Neuronal stem cell (in vitro differentiated cells): ENCODE data around the gene ACKR2.

Experiments
- DNase-seq: peaks from one replicate; pipeline ENCODE4 v3.0.0-alpha.2; 2013; ENCODE audit warnings: low spot score
- H2AFZ ChIP-seq: one replicate; pipeline ENCODE4 v1.6.1; 2013; ENCODE audit warnings: mild to moderate bottlenecking, low read length, inconsistent platforms
- H2AK5ac ChIP-seq: 2 replicates; pipeline ENCODE4 v1.6.1; 2013; ENCODE audit warnings: low read depth, mild to moderate bottlenecking, inconsistent platforms, low read length, moderate library complexity, mixed read lengths
- H2BK120ac ChIP-seq: 2 replicates; pipeline ENCODE4 v1.6.1; 2013; ENCODE audit warnings: low read depth, mild to moderate bottlenecking, inconsistent platforms, low read length, moderate library complexity, mixed read lengths
- H2BK12ac ChIP-seq: one replicate; pipeline ENCODE4 v1.6.1; 2013; ENCODE audit warnings: low read length, inconsistent platforms
- H2BK15ac ChIP-seq: 2 replicates; pipeline ENCODE4 v1.6.1; 2013; ENCODE audit warnings: mild to moderate bottlenecking, low read length, inconsistent platforms, mixed read lengths
- H2BK5ac ChIP-seq: one replicate; pipeline ENCODE4 v1.6.1; 2013; ENCODE audit warnings: inconsistent platforms, mild to moderate bottlenecking, low read length, moderate library complexity
- H3K14ac ChIP-seq: one replicate; pipeline ENCODE4 v1.6.1; 2013; ENCODE audit warnings: low read length, inconsistent platforms
- H3K18ac ChIP-seq: 2 replicates; pipeline ENCODE4 v1.6.1; 2013; ENCODE audit warnings: low read length, inconsistent platforms
- H3K23ac ChIP-seq: 2 replicates; pipeline ENCODE4 v1.6.1; 2013; ENCODE audit warnings: low read depth, mild to moderate bottlenecking, mixed read lengths, low read length, inconsistent platforms; ENCODE audit not compliant: poor library complexity
- H3K27ac ChIP-seq: replicated peaks from 3 replicates; pipeline ENCODE4 v1.5.1; 2013; ENCODE audit warnings: low read length, inconsistent platforms
- H3K27me3 ChIP-seq, 3 experiments: 2 replicates each; pipeline ENCODE4 v1.6.1; 2013; ENCODE audit warnings: low read length in 3 of 3, mild to moderate bottlenecking in 2 of 3, inconsistent platforms in 1 of 3, low read depth in 1 of 3, mixed read lengths in 1 of 3, moderate library complexity in 1 of 3; ENCODE audit not compliant: control insufficient read depth in 3 of 3, insufficient read depth in 3 of 3
- H3K36me3 ChIP-seq, 2 donors: replicated peaks in 1 of 2; 2 replicates each; pipeline ENCODE4 v1.6.1; 2013; ENCODE audit warnings: low read length in 2 of 2; ENCODE audit not compliant: control insufficient read depth in 2 of 2, insufficient read depth in 2 of 2
- H3K4ac ChIP-seq: 2 replicates; pipeline ENCODE4 v1.6.1; 2013; ENCODE audit warnings: inconsistent platforms, mild to moderate bottlenecking, low read length, moderate library complexity
- H3K4me1 ChIP-seq, 2 donors: 1 replicate in 1 of 2; 2 replicates in 1 of 2; pipeline ENCODE4 v1.6.1; 2013; ENCODE audit warnings: low read length in 2 of 2, low read depth in 1 of 2; ENCODE audit not compliant: control insufficient read depth in 2 of 2, insufficient read depth in 1 of 2
- H3K4me2 ChIP-seq: one replicate; pipeline ENCODE4 v1.6.1; 2013; ENCODE audit warnings: mild to moderate bottlenecking, low read length, inconsistent platforms; ENCODE audit not compliant: insufficient read depth, poor library complexity, severe bottlenecking
- H3K4me3 ChIP-seq, 2 donors: 2 replicates each; pipeline ENCODE4 v1.5.1; 2013; ENCODE audit warnings: low read length in 2 of 2, mild to moderate bottlenecking in 2 of 2, inconsistent platforms in 1 of 2, moderate library complexity in 1 of 2
- H3K79me1 ChIP-seq: one replicate; pipeline ENCODE4 v1.6.1; 2013; ENCODE audit warnings: low read depth, mild to moderate bottlenecking, inconsistent platforms, low read length, moderate library complexity
- H3K9ac ChIP-seq: one replicate; pipeline ENCODE4 v1.6.1; 2013; ENCODE audit warnings: mild to moderate bottlenecking, low read depth, low read length, inconsistent platforms; ENCODE audit not compliant: poor library complexity
- H3K9me3 ChIP-seq, 2 donors: replicated peaks in 1 of 2; 2 replicates each; pipeline versions ENCODE3 to v1.6.1; 2013; ENCODE audit warnings: low read length in 2 of 2, mild to moderate bottlenecking in 2 of 2, inconsistent platforms in 1 of 2, low read depth in 1 of 2, mixed read lengths in 1 of 2, moderate library complexity in 1 of 2; ENCODE audit not compliant: control insufficient read depth in 2 of 2, insufficient read depth in 1 of 2
- H4K8ac ChIP-seq: one replicate; pipeline ENCODE4 v1.6.1; 2013; ENCODE audit warnings: low read depth, mild to moderate bottlenecking, inconsistent platforms, low read length, moderate library complexity
- H4K91ac ChIP-seq: one replicate; pipeline ENCODE4 v1.6.1; 2013; ENCODE audit warnings: low read length, low read depth, mild to moderate bottlenecking, inconsistent platforms; ENCODE audit not compliant: poor library complexity
- WGBS, 2 donors: extraction: QIAGEN DNeasy Blood & Tissue Kit; methylation state at CpG; one replicate each; pipeline ENCODE4 v1.1.7; 2013; ENCODE audit warnings: missing lambda C conversion rate in 2 of 2, mixed read lengths in 1 of 2; ENCODE audit not compliant: insufficient read length in 2 of 2, insufficient replicate concordance in 1 of 2; ENCODE audit errors: extremely low coverage in 2 of 2; 5-methylcytosine and 5-hydroxymethylcytosine counted together

The ACKR2 gene

DNA sequence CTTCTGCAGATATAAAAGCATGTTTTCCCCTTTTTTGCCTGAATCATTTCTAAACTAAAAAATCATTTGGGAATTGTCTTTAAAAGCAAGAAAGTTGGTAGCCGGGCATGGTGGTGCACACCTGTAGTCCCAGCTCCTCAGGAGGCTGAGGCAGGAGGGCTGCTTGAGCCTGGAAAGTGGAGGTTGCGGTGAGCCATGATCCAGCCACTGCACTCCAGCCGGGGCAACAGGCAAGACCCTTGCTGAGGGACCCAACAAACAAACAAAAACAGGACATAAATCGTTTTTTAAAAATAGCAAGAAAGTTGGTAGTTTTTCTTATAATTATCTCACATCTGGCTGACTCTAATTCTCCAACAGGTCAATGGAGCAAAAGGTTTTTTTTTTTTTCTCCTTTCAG is 7.5 kb upstream of the ACKR2 start:
- H3K9ac ChIP-seq: no peak overlapping the region
- H3K36me3 ChIP-seq: peaks cover 2 to 35% of the 10 kb centered on the region in 2 donors
- no peak overlapping the region for H3K18ac ChIP-seq
- H3K79me1 ChIP-seq: peaks cover 2% of the 10 kb centered on the region
- H4K8ac ChIP-seq: no peak overlapping the region
- no peak overlapping the region for H3K4me3 ChIP-seq
- no peak overlapping the region for H3K4me2 ChIP-seq
- no peak for DNase-seq
- H3K4me1 ChIP-seq: peaks cover 4 to 10% of the 10 kb centered on the region in 2 donors
- H3K4ac ChIP-seq: no peak overlapping the region
- peaks cover 0 to 4% of the 10 kb centered on the region in 2 donors for H3K9me3 ChIP-seq
- no peak overlapping the region for H2BK12ac ChIP-seq
- no peak overlapping the region for H2BK120ac ChIP-seq
- H3K23ac ChIP-seq: no peak overlapping the region
- H2AFZ ChIP-seq: no peak overlapping the region
- H3K27me3 ChIP-seq: peaks cover 0 to 8% (median 8%) of the 10 kb centered on the region in 3 experiments
- no peak overlapping the region for H3K27ac ChIP-seq
- no peak overlapping the region for H2BK5ac ChIP-seq
- no peak overlapping the region for H2BK15ac ChIP-seq
- WGBS, 2 donors: no CpG with 5 or more reads among the region's 4 CpGs
- no peak overlapping the region for H2AK5ac ChIP-seq
- no peak overlapping the region for H4K91ac ChIP-seq
- no peak overlapping the region for H3K14ac ChIP-seq

- H3K23ac ChIP-seq: no peak overlapping the region
- no peak overlapping the region for H4K91ac ChIP-seq
- peak overlapping the region; percentile 95 for H2AFZ ChIP-seq
- no peak overlapping the region for H2BK15ac ChIP-seq
- no peak overlapping the region for H2BK12ac ChIP-seq
- no peak overlapping the region for H3K27ac ChIP-seq
- H3K36me3 ChIP-seq: peaks cover 2 to 35% of the 10 kb centered on the region in 2 donors
- no peak overlapping the region for H2BK120ac ChIP-seq
- no peak overlapping the region for H2BK5ac ChIP-seq
- no CpG with 5 or more reads among the region's 11 CpGs for WGBS, 2 donors
- H3K14ac ChIP-seq: no peak overlapping the region
- no peak overlapping the region for H2AK5ac ChIP-seq
- peaks cover 2% of the 10 kb centered on the region for H3K79me1 ChIP-seq
- no peak overlapping the region for H3K4ac ChIP-seq
- H3K9me3 ChIP-seq: peaks cover 0 to 4% of the 10 kb centered on the region in 2 donors
- H4K8ac ChIP-seq: no peak overlapping the region
- peaks cover 4 to 10% of the 10 kb centered on the region in 2 donors for H3K4me1 ChIP-seq
- peak overlapping the region; percentile 80 to 90 for H3K4me3 ChIP-seq
- DNase-seq: no peak
- no peak overlapping the region for H3K18ac ChIP-seq
- H3K9ac ChIP-seq: no peak overlapping the region
- H3K4me2 ChIP-seq: peak overlapping the region; percentile 77
- peaks cover 0 to 14% (median 8%) of the 10 kb centered on the region in 3 experiments for H3K27me3 ChIP-seq
Measured at GRCh38 chr3:42802876-42803413, 6.3 kb upstream of the ACKR2 start.

- WGBS, 2 donors: no CpG with 5 or more reads among the region's 33 CpGs
Measured at GRCh38 chr3:42803414-42804105, 5.7 kb upstream of the ACKR2 start.

More at GRCh38 chr3:42803414-42804105, 5.7 kb upstream of the ACKR2 start:
- Histone ChIP-seq H3K4me1 (peaks cover 4 to 10% of the 10 kb centered on the region in 2 donors), H4K8ac (no peak overlapping the region), H3K27me3 (peaks cover 0 to 14% (median 8%) of the 10 kb centered on the region in 3 experiments), H3K9me3 (peaks cover 0 to 4% of the 10 kb centered on the region in 2 donors), H2AK5ac (peak overlapping the region; percentile 33), H3K23ac (peak overlapping the region; percentile 100), H3K18ac (peak overlapping the region; percentile 95), H3K4me2 (peak overlapping the region; percentile 77), H3K14ac (peak overlapping the region; percentile 90), H2BK120ac (no peak overlapping the region), H2BK15ac (peak overlapping the region; percentile 19), H4K91ac (no peak overlapping the region), H2BK5ac (no peak overlapping the region), H3K79me1 (peaks cover 2% of the 10 kb centered on the region), H3K36me3 (peaks cover 2 to 35% of the 10 kb centered on the region in 2 donors), H2AFZ (peak overlapping the region; percentile 95), H3K4ac (no peak overlapping the region), H3K27ac (peak overlapping the region; percentile 69), H3K4me3 (peak overlapping the region; percentile 80 to 90), H3K9ac (peak overlapping the region; percentile 97), H2BK12ac (no peak overlapping the region)
- DNase-seq: peak; percentile 36
